ENCODE results near the gene TRNAU1AP.

DNA sequence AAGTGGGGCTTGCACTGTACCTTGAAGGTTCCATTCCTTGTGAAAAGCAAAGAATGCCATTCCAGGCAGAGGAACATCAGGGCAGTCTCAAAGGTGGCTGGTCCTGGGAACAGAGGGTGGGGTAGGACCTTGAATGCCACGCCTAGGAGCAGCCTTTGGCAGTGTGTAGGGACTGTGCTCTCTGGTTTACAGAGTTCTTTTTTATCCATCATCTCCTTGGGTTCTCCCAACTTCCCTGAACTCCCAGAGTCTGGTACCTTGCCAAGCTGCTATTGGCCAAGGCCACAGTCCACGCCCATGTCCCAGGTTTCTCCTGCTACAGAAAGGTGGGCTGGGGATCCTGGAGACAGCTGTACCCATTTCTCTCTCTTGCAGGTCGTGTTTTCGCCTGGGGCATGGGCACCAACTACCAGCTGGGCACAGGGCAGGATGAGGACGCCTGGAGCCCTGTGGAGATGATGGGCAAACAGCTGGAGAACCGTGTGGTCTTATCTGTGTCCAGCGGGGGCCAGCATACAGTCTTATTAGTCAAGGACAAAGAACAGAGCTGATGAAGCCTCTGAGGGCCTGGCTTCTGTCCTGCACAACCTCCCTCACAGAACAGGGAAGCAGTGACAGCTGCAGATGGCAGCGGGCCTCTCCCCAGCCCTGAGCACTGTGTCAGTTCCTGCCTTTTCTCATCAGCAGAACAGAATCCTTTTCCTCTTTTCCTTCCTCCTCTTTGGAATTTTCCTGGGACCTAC lies 15.3 kb upstream of the TRNAU1AP start:
- TF ChIP-seq, protein P1, sequence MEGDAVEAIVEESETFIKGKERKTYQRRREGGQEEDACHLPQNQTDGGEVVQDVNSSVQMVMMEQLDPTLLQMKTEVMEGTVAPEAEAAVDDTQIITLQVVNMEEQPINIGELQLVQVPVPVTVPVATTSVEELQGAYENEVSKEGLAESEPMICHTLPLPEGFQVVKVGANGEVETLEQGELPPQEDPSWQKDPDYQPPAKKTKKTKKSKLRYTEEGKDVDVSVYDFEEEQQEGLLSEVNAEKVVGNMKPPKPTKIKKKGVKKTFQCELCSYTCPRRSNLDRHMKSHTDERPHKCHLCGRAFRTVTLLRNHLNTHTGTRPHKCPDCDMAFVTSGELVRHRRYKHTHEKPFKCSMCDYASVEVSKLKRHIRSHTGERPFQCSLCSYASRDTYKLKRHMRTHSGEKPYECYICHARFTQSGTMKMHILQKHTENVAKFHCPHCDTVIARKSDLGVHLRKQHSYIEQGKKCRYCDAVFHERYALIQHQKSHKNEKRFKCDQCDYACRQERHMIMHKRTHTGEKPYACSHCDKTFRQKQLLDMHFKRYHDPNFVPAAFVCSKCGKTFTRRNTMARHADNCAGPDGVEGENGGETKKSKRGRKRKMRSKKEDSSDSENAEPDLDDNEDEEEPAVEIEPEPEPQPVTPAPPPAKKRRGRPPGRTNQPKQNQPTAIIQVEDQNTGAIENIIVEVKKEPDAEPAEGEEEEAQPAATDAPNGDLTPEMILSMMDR (conservative IDR thresholded peaks at IDR 0.05 in 1 of 2, IDR thresholded peaks at IDR 0.05 in 1 of 2; ENCODE audit: low read depth in 1 of 2, low read length in 2 of 2): no peak
- TF ChIP-seq EZH2 (IDR thresholded peaks at IDR 0.05; ENCODE audit: low read length, missing control alignments): no peak

All from fibroblast of lung (primary cell).